AG04450 (cell line): Measurements from ENCODE around the gene SYPL2. TPM values are rescaled to one million over a fixed set of nuclear protein-coding genes. Genes with fewer than 3 reads are reported as not detected.

Experiments
- CTCF ChIA-PET: fragments of 300-600, 350-600 bp; formaldehyde crosslinking; extraction: SDS; loops from one replicate; lab custom pipeline; 2022; ENCODE audit warnings: antibody characterized with exemption, inconsistent platforms; lab: Charles Lee
- POLR2A ChIA-PET: fragments of 350-600 bp; formaldehyde crosslinking; extraction: SDS; loops from one replicate; lab custom pipeline; 2021; ENCODE audit warnings: antibody characterized with exemption, inconsistent platforms; lab: Yijun Ruan, JAX
- DNase-seq: peaks from one replicate; pipeline ENCODE4 v3.0.0-alpha.2; 2011; ENCODE audit warnings: low read depth, low spot score
- H3K27ac ChIP-seq: one replicate; pipeline ENCODE4 v1.5.1; 2012; ENCODE audit warnings: low read depth, low read length, control low read depth
- H3K27me3 ChIP-seq: one replicate; pipeline ENCODE4 v1.6.0; 2012; ENCODE audit warnings: low read length; ENCODE audit not compliant: control insufficient read depth, insufficient read depth
- H3K4me3 ChIP-seq: 2 replicates; pipeline ENCODE4 v1.5.1; 2011; ENCODE audit warnings: mild to moderate bottlenecking, low read depth, low read length, control low read depth
- H3K9me3 ChIP-seq: 2 replicates; pipeline ENCODE4 v1.5.1; 2012; ENCODE audit warnings: low read length; ENCODE audit not compliant: control insufficient read depth, insufficient read depth
- polyA plus RNA-seq: library from polyadenylated mRNA; depleted of rRNA; stranded (reverse); fragments of >200 nt; gene quantifications from 2 replicates; pipeline ENCODE4 v1.2.3, GENCODE V29; 2011
- TF ChIP-seq, protein P1 (sequence below): IDR thresholded peaks from 2 replicates; pipeline ENCODE4 v1.5.1; 2011; ENCODE audit warnings: low read depth, low read length, control low read depth, inconsistent platforms

Gene SYPL2
- polyA plus RNA-seq, 1 experiment, result 0.40 TPM

DNA sequence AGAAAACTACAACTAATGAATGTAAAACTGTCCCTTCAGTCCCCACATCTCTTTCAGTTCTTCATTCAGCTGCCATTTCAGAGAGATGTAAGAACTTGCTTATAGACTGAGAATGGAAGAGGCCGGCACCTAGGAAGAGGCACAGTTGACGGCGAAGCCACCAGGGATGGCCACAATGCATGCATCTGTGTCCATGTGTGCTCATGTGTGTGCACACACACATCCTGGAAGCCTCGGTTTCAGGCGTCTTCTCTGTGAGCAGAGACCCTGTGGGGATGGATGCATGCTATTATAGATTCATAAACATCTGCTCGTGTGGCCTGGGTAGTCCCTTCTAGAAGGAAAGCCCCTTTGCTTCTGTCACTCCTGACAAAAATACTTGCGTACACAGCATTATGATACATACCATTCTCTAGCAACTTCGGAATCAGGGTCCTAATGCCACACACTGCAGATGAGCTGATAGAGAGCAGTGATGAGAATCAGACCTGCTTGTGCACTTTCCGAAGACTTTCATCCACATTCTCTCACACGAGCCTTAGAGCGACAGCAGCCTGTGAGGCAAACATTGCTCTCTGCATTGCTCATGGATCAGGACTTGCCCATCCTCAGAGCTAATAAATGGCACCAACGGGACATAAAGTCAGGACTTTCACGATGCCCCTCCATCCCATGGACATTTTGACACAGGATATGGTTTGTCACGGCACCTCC lies 60.9 kb downstream of the SYPL2 start:
- H3K4me3 ChIP-seq, result no peak overlapping the region
- TF ChIP-seq, protein P1, sequence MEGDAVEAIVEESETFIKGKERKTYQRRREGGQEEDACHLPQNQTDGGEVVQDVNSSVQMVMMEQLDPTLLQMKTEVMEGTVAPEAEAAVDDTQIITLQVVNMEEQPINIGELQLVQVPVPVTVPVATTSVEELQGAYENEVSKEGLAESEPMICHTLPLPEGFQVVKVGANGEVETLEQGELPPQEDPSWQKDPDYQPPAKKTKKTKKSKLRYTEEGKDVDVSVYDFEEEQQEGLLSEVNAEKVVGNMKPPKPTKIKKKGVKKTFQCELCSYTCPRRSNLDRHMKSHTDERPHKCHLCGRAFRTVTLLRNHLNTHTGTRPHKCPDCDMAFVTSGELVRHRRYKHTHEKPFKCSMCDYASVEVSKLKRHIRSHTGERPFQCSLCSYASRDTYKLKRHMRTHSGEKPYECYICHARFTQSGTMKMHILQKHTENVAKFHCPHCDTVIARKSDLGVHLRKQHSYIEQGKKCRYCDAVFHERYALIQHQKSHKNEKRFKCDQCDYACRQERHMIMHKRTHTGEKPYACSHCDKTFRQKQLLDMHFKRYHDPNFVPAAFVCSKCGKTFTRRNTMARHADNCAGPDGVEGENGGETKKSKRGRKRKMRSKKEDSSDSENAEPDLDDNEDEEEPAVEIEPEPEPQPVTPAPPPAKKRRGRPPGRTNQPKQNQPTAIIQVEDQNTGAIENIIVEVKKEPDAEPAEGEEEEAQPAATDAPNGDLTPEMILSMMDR, result no peak
- POLR2A ChIA-PET, result no interaction called here
- peaks cover 28% of the 10 kb centered on the region for H3K27me3 ChIP-seq
- no peaks in the 10 kb centered on the region for H3K9me3 ChIP-seq
- H3K27ac ChIP-seq, result no peak overlapping the region
- CTCF ChIA-PET, result interaction anchor here (17.0 kb wide), 1 partner anchor 27 kb away, joined by 1351 read pairs; the partner anchor contains the start of genes AMIGO1, ATXN7L2 and CYB561D1
- DNase-seq, result no peak

DNA sequence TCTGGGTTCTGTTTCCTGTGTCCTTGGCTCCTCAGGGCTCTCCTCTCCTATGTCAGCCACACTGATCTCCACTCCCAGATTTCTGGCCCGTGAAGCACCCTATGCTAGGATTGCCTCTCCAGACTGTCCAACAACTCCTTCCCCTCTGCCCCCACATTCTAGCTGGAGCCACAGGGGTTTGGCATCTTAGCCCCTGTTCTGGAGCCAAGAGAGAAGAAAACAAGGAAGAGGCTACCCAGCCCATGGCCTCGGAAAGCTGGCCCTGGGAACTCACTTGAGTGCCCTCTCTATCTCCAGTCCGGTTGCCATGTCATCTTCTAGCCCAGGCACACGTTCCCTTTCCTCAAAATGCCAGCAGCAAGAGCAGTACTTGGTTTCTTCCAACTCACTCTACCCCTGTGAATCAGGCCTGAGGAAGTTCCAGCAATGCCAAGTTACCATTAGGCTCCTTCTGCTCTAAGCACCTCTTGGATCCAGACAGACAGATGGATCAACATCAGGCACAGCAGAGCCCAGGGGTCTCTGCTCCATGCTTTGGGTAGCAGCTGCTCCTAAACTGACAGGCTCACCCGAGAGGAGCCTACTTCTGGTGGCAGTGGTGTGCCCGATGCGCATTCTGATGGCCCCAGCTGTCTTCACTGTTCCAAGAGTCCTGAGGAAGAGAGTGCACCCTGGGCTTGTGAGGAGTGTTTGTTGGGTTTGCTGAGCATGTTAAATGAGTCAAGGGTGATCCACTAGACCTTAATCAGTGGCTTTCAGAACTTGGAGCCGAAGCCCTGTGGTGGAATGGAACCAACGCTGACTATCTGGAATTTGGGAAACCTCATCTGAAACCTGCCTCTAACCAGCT lies 61.7 kb downstream of the SYPL2 start:
- Histone ChIP-seq H3K4me3 (no peak overlapping the region), H3K27me3 (peaks cover 21% of the 10 kb centered on the region), H3K9me3 (no peaks in the 10 kb centered on the region), H3K27ac (no peak overlapping the region)
- DNase-seq, result no peak
- TF ChIP-seq, protein P1, result no peak
- ChIA-PET POLR2A (no interaction called here), CTCF (interaction anchor here (1.5 to 17.0 kb wide), 2 partner anchors 28 to 112 kb away, joined by 4 to 1351 read pairs; partner anchors contain the start of genes AMIGO1, ATXN7L2 and CYB561D1)

DNA sequence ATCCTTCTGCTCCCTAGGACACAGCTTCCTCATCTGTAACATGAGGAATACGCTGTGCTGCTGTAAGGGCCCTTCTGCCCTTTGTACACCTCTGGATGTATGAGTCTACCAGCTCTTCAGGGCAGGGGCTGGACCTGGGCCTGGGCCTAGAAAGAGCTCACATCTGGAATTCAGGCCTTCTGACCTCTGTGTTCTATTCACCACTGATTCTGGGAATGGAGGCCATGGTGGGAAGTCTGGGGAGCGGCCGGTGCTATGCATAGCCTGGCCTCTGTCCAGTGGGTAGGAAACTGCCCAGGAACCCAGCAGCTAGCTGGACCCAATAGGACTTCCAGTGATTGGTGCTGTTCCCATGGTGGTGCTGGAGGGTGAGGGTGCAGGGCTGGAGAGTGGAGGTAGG lies 62.4 kb downstream of the SYPL2 start:
- H3K4me3 ChIP-seq, result no peak overlapping the region
- no peak for DNase-seq
- no peaks in the 10 kb centered on the region for H3K9me3 ChIP-seq
- peaks cover 19% of the 10 kb centered on the region for H3K27me3 ChIP-seq
- POLR2A ChIA-PET, result no interaction called here
- TF ChIP-seq, protein P1, result no peak
- CTCF ChIA-PET, result interaction anchor here (1.5 to 17.0 kb wide), 3 partner anchors 17 to 111 kb away, joined by 4 to 1351 read pairs (median 10); partner anchors contain the start of genes AMIGO1, ATXN7L2 and CYB561D1
- H3K27ac ChIP-seq, result no peak overlapping the region

DNA sequence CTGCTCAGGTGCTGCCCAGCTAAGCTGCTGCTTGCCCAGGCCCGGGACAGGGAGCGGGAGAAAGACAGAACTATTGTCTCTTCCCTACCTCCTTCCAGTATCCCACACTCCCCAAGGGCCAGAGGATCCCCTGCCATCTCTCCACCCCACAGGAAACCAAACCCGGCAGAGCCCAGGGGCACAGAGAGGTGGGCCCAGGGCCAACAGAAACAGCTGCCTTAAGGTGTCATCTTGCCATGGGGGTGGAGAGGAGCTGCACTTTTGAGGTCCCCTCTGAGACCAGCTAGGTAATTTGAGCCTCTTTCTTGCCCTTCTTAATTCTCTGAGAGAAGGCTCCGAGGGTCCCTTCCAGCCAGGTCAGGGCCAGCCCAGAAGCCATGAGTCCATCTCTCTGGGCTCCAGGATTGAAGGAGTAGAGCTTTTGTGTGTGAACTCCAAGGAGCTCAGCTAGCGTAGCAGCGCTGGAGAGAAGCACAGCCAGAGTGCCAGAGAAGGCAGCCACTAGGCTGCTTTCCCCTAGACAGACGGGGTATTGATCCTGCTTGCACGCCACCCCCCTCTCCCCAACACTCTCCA lies 63.6 kb downstream of the SYPL2 start:
- TF ChIP-seq, protein P1, result no peak
- no peak overlapping the region for H3K4me3 ChIP-seq
- POLR2A ChIA-PET, result interaction anchor here (1.6 kb wide), 1 partner anchor 40 kb away, joined by 4 read pairs; no protein-coding TSS in a partner anchor
- CTCF ChIA-PET, result interaction anchor here (1.1 to 17.0 kb wide), 3 partner anchors 16 to 265 kb away, joined by 3 to 1351 read pairs (median 10); partner anchors contain the start of genes AMIGO1, ATXN7L2 and CYB561D1
- no peak overlapping the region for H3K27ac ChIP-seq
- no peaks in the 10 kb centered on the region for H3K9me3 ChIP-seq
- peaks cover 15% of the 10 kb centered on the region for H3K27me3 ChIP-seq
- DNase-seq, result no peak
